Activated CD8-positive, alpha-beta memory T cell treated with anti-CD3 and anti-CD28 coated beads for 4 hours (primary cell): ENCODE measurements around the gene LRPAP1.

Experiments used
- DNase-seq, 2 donors: peaks; one replicate each; pipeline ENCODE4 v3.0.0-alpha.2; 2020; ENCODE audit warnings: low read depth in 2 of 2

The LRPAP1 gene

DNA sequence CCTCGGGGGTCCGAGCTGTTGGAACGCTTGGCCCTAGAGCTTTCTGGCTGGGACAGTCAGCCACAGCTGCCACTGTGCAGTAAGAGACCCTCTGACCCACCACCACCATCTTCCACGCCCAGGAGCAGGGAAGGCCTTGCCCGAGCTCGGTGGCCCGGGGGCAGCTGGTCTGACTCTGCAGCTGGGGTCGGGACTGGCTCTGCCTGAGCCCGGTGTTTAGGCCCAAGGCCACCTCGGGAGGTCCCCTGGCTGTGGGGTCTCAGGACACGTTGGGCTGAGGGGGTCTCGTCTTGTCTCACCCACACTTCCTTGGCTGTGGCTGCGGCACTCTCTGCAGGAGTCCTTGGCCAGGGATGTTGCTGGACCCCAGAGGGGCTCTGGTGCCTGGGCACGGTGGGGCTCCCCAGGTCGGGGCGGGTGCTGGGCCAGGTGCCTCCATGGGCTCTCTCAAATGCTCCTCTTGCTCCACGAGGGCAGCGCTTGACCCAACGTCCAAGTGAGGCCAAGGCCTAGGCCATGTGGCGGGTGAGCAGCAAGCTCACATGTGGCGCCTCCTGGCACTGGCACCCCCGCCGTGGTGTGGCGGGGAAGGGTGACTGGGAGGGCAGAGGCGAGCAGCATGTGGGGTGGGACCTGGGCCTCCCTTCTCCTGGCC lies 46.2 kb downstream of the LRPAP1 start:
- DNase-seq, result no peak

GRCh38 chr4:3485011-3485791 lies 47.0 kb downstream of the LRPAP1 start:
- DNase-seq, result no peak

DNA sequence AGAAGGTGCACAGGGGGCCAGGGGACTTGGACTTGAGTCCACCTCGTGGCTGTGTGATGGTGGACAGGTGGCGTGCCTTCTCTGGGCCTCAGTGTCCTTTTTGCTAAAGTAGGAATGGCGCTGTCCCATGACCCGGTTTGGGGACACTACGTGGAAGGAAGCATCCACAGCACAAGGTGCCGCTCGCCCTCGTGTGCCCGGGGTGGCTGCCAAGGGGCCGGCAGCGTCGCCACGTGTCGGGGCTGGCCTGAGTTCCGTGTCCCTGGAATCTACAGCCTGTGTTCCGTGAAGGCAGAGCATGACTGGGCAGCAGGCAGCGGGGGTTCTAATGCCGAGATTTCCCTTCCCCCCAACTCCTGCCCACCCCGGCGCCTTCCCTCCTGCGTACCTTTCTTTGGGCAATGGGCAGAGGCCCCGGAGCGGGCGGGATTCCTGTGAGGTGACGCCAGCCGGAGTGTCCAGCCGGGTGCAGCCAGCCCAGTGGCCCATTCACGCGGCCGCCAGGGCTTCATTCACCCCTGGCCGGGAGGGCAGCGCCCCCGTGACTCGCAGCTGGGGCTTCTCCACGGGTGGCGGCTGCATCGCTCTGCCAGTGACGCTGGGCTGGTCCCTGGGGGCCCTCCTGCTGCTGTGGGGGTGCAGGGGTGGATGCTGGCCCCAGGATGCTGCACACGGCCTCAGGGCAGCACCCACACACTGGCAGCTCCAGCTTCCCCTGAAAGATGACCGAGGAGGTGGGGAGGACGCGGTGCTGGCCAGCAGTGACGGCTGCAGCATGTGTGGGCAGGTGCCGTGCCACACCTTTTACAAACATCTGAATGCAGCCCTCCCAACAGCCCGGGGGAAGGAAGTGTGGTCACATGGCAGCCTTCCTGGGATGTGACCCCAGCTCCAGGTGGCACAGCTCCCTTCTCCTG lies 47.9 kb downstream of the LRPAP1 start:
- DNase-seq, result no peak

DNA sequence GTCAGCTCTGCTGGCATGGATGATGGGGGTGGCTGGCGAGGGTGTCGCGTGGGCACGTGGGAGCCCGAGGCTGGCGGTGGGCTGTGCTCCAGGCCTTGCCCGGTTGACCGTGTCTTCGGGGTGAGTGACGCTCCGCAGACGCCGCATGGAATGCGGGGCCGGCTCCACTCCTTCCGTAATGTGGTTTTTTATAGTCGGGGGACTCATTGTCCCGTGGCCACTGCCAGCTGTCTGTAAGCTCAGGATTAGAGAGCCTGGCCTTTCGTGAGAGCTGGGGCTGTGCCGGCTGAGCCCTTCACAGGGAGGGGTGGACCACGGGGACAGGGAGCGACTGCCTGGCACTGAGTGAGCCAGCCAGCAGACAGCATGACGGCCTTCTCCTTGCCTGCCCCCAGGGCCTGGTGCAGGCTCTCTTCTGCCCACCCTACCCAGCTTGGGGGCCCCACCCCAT lies 48.7 kb downstream of the LRPAP1 start:
- no peak for DNase-seq

DNA sequence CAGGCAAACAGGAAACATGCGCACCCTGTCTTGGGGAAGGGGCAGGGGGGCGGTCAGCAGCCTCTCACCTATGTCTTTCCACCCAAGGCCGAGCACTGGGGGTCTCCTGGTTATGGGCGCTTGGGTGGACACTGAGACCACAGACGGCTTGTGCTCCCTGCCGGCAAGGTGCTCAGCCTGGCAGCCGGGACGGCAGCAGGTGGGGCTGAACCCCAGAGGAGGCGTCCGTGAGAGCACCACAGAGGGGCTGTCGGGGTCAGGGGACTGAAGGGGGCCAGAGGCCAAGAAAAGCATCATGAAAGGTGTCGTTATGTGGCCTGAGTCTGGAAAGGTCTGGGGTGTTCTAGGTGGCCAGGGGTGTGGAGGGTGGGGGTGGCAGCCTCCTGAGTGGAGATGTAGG lies 49.5 kb downstream of the LRPAP1 start:
- no peak for DNase-seq

DNA sequence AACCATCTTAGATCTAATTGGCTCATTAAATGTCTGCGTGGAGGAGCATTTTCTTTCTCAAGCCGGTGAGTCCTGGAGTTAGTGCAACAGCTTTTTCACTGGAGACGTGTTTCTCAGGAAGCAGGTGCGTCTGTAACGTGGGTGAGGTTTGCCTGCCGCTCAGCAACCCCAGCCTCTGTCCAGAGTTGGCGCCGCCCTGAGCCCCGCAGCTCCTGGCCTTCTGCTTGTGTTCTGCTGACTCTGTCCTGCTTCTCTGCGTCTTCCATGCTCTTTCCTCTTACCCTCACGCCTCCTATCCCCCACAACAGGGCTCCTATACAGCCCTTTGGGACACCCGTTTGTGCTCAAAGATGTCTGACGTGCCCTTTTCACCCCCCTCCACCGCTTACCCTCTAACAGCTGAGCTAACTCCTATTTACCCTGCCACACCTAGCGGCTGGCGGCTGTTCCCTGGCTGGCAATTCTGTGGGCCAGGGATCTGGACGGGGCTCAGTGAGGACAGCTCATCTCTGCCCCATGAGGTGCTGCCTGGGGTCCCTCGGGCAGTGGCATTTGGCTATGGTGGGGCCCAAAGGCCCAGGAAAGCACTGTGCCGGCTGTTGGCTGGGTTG lies 50.3 kb downstream of the LRPAP1 start:
- no peak for DNase-seq

- no peak for DNase-seq
Observed at GRCh38 chr4:3481113-3481531, 51.1 kb downstream of the LRPAP1 start.

DNA sequence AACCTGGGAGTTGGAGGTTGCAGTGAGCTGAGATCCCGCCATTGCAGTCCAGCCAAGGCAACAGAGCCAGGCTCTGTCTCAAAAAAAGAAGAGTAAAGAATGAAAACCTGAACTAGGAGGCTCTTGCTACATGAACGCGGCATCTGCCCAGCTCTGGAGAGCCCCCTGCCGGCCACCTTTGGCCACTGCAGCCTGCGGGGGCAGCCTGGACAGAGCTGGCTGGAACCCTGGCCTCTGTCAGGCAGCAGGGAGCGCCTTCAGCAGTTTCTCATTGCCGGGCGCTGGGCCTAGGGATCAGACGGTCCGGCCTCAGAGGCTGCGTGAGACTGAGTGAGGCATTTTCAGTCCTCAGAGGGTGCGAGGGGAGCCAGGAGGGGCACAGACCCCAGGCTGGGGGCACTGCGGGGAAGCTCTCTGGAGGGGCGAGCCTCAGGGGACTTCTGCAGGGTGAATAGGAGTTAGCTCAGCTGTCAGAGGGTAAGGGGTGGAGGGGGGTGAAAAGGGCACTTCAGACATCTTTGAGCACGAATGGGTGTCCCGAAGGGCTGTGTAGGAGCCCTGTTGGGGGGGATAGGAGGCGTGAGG lies 51.6 kb downstream of the LRPAP1 start:
- peak; percentile 23 to 40 for DNase-seq

DNA sequence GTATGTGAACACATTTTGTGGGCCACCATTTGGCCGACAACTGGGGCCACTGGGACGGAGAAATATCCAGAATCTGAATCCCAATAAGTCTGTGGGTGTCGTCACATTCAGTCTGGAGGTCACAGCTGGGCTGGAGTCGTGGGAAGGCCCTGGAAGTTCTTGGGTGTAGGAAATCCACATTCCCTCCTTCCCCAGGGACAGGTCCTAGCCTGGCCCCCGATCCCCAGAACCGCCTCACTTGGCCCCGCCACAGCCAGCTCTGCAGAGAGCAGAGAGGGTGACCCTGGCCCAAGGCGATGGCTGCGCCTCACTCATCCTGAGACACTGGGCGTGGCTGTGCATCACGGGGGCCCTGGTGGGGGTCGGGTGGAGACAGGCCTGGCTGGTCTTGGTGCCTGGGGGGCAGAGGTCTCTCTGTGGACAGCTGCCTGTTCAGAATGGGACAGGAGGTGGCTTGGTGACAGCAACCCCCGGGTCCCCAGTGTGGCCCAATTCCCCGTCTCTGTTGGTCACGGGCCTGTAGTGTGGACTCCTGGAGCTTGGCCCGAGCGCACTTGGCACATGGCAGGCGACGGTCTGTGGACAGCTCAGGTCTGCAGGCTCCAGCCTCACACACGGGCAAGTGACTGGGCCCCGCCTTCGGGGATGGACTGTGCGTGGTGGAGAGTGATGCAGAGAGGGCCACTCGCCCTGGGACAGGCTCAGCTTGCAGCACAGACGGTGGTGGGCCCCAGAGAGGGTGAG lies 52.7 kb downstream of the LRPAP1 start:
- no peak for DNase-seq

GRCh38 chr4:3478446-3479357 lies 53.5 kb downstream of the LRPAP1 start:
- DNase-seq, result no peak

DNA sequence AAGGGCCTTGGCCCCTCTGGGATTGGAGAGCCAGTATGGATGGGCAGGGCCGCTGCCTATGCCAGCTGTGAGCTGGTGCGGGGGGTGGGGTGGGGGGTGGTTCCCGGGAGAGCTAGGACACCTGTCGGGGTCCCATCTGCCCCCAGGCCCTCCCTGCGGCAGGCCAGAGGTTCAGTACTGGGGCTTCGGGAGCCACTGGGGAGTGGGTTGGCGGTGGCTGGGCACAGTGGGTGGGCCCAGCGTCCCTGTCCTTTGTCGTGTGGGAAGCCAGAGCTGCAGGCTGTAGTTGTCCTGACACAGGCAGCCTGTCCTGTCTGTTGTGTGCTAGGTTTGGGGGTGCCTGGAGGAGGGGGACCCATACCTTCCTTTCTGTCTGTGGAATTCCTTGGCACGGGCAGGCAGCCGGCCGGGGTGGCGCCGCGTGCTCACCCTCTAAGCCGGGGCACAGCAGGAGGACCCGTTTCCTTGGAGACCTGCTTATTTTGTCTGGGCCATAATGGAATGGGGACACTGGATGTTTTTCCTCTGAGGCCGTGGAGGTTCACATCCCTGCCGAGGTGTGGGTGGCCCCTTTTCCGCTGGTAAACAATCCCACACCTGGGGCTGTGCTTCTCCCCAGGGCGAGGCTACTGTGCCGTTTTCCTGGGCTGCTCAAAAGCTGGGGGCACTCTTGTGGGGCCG lies 54.3 kb downstream of the LRPAP1 start:
- no peak for DNase-seq

DNA sequence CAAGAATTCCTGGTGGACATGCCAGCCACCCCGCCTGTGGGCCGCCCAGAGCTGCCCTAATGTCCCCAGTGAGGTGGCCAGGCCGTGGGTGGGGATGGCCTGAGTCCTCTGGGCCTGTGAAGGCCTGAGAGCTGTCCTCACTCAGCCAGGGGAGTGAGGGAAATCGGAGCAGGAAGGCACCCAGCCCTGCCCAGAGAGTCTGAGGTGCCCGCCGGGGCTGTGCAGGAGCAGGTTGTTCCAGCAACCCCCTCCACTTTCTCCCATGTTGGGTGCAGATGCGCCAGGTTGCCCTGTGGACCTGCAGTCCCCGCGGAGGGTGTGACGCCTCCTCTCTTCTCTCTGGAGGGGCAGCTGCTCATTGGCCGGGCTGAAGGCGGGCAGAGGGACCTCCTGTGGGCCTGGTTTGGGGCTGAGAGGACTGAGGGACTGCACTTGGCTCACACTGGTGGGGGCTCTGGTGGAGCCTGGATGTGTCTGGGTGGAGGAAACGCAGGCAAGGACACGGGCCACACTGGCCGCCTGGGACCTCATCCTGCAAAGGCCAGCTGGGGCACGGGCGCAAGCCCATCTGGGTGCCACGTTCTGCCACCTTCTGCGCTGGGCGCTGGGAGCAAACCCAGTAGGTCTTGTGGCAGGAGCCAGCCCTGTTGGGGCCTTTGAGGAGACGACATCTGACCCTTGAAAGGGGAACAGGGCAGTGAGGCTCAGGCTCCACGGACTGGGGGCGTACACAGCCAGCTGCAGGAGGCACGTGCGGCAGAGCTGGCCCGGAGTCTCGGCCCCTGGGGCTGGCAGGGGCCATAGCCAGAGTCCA lies 55.1 kb downstream of the LRPAP1 start:
- no peak for DNase-seq

DNA sequence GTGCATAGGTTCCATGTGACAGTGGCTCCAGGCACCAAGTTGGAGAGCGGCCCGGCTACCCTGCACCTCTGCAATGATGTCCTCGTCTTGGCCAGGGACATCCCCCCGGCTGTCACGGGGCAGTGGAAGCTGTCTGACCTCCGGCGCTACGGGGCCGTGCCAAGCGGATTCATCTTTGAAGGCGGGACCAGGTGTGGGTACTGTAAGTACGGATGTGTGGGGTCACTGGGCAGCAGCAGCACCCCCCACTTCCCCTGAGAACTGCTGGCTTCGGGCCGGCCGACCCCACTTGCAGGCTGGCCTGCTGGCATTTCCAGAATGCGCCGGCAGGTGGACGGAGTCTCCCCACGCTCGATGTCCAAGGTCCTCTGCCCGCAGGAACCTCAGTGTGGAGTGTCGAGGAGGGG lies 55.9 kb downstream of the LRPAP1 start:
- DNase-seq, result no peak

DNA sequence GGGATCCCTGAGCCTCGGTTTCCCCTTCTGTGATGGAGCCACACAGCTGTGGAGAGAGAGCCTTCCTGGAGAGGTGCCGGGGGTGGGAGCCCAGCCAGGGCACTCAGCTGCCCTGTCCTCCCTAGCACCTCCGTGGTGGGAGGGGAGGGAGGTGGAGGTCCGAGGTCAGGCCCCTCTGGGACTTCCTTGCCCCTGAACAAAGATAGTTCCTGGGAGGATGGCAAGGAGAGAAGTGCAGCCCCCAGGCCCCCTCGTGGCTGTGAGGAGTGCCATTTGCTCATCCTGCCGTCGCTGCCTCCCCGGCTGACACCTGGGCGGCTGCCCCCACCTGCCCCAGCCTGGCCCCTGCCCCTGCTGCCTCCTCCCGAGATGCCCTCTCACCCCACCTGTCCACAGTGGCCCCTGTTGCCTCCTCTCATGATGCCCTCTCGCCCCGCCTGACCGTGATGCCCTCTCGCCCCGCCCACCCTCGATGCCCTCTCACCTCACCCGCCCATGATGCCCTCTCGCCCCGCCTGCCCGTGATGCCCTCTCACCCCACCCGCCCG lies 56.4 kb downstream of the LRPAP1 start:
- DNase-seq, result no peak

DNA sequence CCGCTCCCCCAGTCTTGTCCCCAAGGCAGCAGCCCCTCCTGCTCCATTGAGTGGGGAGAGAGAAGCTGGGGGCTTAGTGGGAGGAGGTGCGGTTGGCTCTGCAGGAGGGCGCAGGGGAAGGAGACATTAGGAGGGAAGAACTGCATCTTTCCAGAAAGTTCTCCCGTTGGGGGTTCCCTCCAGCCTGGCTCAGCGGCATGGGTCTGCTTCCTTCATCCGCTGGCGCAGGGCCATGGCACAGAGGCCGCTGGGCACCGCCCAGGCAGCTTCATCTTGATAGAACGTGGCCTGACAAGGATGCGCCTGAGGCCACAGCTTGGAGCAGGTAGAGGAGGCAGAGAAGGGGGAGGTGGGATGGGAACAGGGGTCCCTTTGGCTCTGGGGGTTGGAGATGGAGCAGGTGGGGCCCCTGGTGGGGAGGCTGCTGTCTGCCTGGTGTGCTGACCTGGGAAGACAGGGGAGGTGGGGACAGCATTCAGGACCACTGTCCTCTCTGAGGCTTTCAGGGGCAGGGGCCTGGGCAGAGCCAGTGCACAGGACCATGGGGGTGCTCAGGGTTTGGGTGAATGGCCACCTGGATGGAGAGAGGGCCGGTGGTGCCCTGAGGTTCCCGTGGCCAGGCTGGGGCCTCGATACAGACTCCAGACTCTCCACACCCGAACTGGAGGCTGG lies 57.0 kb downstream of the LRPAP1 start:
- DNase-seq, result no peak

DNA sequence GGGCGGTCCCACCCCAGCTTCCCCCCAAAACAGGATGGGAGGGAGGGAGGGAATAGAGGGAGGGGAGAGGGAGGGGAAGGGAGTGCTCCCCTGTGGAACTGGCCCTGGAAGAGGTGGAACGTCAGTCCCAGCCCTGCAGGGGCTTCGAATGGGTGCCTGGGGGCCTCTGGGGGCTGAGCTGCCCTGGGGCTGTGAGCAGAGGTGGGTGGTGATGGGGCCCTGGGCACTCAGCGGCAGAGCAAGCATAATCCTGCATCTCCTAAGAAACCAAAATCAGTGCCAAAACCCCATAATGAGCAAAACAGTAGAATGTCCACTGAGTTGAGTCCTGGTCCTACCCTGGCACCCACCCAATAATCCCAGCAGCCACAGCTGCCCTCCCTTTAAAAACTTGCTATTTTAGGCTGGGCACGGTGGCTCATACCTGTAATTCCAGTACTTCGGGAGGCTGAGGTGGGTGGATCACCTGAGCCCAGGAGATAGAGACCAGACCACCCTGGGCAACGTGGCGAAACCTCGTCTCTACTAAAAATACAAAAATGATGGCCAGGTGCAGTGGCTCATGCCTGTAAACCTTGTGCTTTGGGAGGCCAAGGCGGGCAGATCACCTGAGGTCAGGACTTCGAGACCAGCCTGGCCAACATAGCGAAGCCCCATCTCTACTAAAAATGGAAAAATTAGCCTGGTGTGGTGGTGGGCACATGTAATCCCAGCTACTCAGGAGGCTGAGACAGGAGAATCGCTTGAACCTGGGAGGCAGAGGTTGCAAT lies 58.0 kb downstream of the LRPAP1 start:
- DNase-seq, result no peak
